Loucy (cell line): ENCODE data around the gene ASMT.

Source experiments
- H2AFZ ChIP-seq: fragments of 200-600 bp; sonication (generic); 2 replicates; pipeline ENCODE4 v1.6.0; 2016; ENCODE audit warnings: antibody characterized with exemption, mild to moderate bottlenecking, low read length, moderate library complexity
- H3F3A ChIP-seq: fragments of 200-600 bp; 2 replicates; pipeline ENCODE4 v1.6.0; 2016; ENCODE audit warnings: antibody characterized with exemption, low read depth, mild to moderate bottlenecking
- H3K27me3 ChIP-seq: fragments of 200-600 bp; sonication (generic); 2 replicates; pipeline ENCODE4 v1.6.1; 2014; ENCODE audit warnings: low read length, mild to moderate bottlenecking; ENCODE audit not compliant: insufficient read depth, poor library complexity, severe bottlenecking
- H3K36me3 ChIP-seq: fragments of 200-600 bp; sonication (generic); 2 replicates; pipeline ENCODE4 v1.6.1; 2016; ENCODE audit warnings: low read length; ENCODE audit not compliant: insufficient read depth
- H3K4me1 ChIP-seq: fragments of 200-600 bp; sonication (generic); 2 replicates; pipeline ENCODE4 v1.5.1; 2014; ENCODE audit warnings: low read length, mild to moderate bottlenecking; ENCODE audit not compliant: insufficient read depth, poor library complexity, severe bottlenecking
- H3K4me2 ChIP-seq: fragments of 200-600 bp; sonication (generic); 2 replicates; pipeline ENCODE4 v1.6.0; 2014; ENCODE audit warnings: antibody characterized with exemption, low read length, low read depth, mild to moderate bottlenecking; ENCODE audit not compliant: poor library complexity, severe bottlenecking
- H3K4me3 ChIP-seq: fragments of 200-600 bp; sonication (generic); 2 replicates; pipeline ENCODE4 v1.5.1; 2014; ENCODE audit warnings: low read length, mild to moderate bottlenecking, mixed read lengths; ENCODE audit not compliant: poor library complexity, severe bottlenecking
- H3K79me2 ChIP-seq: fragments of 200-600 bp; sonication (generic); 2 replicates; pipeline ENCODE4 v1.6.1; 2014; ENCODE audit warnings: low read length; ENCODE audit not compliant: insufficient read depth
- H3K9ac ChIP-seq: fragments of 200-600 bp; sonication (generic); 2 replicates; pipeline ENCODE4 v1.6.0; 2014; ENCODE audit warnings: mild to moderate bottlenecking, low read depth, low read length, moderate library complexity; ENCODE audit not compliant: poor library complexity, severe bottlenecking
- H3K9me2 ChIP-seq: fragments of 200-600 bp; sonication (generic); replicated peaks from 2 replicates; pipeline ENCODE4 v1.6.1; 2016; ENCODE audit warnings: low read depth, low read length, mixed read lengths
- H3K9me3 ChIP-seq: fragments of 200-600 bp; sonication (generic); 2 replicates; pipeline ENCODE4 v1.6.1; 2014; ENCODE audit warnings: mild to moderate bottlenecking, antibody characterized with exemption, low read length, low read depth; ENCODE audit not compliant: insufficient read depth
- H4K20me1 ChIP-seq: fragments of 200-600 bp; sonication (generic); 2 replicates; pipeline ENCODE4 v1.6.0; 2014; ENCODE audit warnings: antibody characterized with exemption, low read length, mild to moderate bottlenecking; ENCODE audit not compliant: insufficient read depth, poor library complexity, severe bottlenecking
- CTCF ChIP-seq: fragments of 200-600 bp; sonication (generic); conservative IDR thresholded peaks from 2 replicates; pipeline ENCODE4 v1.5.1; 2014; ENCODE audit warnings: mild to moderate bottlenecking, antibody characterized with exemption, low read length
- EZH2phosphoT487 ChIP-seq: fragments of 200-600 bp; IDR thresholded peaks from 2 replicates; pipeline ENCODE4 v1.6.1; 2018; ENCODE audit warnings: antibody characterized with exemption, mild to moderate bottlenecking, moderate library complexity, borderline replicate concordance

ASMT gene

DNA sequence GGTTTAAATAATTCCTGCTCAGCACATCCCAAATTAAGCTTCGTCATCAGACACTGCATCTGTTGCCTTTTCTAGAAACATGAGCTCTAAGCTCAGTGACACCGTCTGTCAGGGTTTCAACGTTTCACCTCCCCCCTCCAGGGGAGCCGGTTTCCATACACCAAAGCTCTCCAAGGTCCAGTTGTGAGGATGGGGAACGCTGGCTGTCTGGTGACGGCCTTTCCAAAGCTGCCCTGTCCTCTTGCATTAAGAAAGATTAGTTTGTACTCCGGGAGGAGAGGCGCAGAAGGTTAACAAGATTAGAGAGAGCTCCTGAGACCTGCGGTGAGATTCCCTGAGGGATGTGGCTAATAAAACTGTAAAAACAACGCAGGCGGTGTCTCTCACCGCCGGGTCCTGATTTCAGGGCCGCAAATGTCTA, 43.2 kb downstream of the ASMT start:
- no peak for TF ChIP-seq CTCF
- TF ChIP-seq EZH2phosphoT487: no peak

GRCh38 chrX:1659664-1660461, 45.0 kb downstream of the ASMT start:
- Histone ChIP-seq H4K20me1 (no peaks in the 10 kb centered on the region), H3K79me2 (peaks cover 9% of the 10 kb centered on the region), H3K9me2 (no peaks in the 10 kb centered on the region), H3K4me3 (peak overlapping the region; percentile 49), H3K4me2 (peak overlapping the region; percentile 63), H3K4me1 (peaks cover 10% of the 10 kb centered on the region), H3K36me3 (no peaks in the 10 kb centered on the region), H2AFZ (no peak overlapping the region), H3F3A (no peaks in the 10 kb centered on the region), H3K9ac (no peak overlapping the region), H3K9me3 (no peaks in the 10 kb centered on the region), H3K27me3 (no peaks in the 10 kb centered on the region)
- TF ChIP-seq EZH2phosphoT487 (no peak), CTCF (no peak)

More for the DNA sequence above, 43.2 kb downstream of the ASMT start:
- no peaks in the 10 kb centered on the region for H3K27me3 ChIP-seq
- H3K9me3 ChIP-seq: no peaks in the 10 kb centered on the region
- H4K20me1 ChIP-seq: no peaks in the 10 kb centered on the region
- H3F3A ChIP-seq: no peaks in the 10 kb centered on the region
- peaks cover 9% of the 10 kb centered on the region for H3K79me2 ChIP-seq
- H3K9ac ChIP-seq: peak overlapping the region; percentile 84
- H3K9me2 ChIP-seq: no peaks in the 10 kb centered on the region
- H2AFZ ChIP-seq: no peak overlapping the region; the same call in 1 of the 2 replicates
- H3K4me3 ChIP-seq: peak overlapping the region; percentile 82
- H3K36me3 ChIP-seq: no peaks in the 10 kb centered on the region
- peaks cover 10% of the 10 kb centered on the region for H3K4me1 ChIP-seq
- peak overlapping the region; percentile 94 for H3K4me2 ChIP-seq

DNA sequence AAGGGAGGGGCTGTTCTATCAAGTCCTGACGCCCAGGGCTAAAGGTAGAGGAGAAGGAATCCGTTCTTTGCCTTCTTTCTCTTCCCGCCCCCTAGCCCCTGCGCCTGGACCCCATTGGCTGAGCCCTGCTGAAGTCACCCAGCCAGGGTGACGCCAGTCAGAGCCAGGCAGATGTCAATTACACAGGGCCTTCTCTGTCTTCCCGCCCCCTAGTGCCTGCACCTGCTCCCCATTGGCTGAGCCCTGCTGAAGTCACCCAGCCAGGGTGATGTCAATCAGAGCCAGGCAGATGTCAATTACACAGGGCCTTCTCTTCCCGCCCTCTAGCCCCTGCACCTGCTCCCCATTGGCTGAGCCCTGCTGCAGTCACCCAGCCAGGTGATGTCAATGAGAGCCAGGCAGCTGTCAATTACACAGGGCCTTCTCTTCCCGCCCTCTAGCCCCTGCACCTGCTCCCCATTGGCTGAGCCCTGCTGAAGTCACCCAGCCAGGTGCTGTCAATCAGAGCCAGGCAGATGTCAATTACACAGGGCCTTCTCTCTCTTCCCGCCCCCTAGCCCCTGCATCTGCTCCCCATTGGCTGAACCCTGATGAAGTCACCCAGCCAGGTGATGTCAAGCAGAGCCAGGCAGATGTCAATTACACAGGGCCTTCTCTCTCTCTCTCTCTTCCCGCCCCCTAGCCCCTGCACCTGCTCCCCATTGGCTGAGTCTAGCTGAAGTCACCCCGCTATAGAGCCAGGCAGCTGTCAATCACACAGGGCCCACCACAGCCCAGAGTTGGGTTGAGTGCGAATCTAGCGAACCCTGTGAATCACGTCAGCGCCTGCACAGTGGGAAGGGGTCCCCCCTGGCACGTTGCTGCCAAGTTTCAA, 46.4 kb downstream of the ASMT start:
- H3K9ac ChIP-seq: no peak overlapping the region
- no peaks in the 10 kb centered on the region for H3F3A ChIP-seq
- H3K36me3 ChIP-seq: no peaks in the 10 kb centered on the region
- no peaks in the 10 kb centered on the region for H4K20me1 ChIP-seq
- H3K9me2 ChIP-seq: no peaks in the 10 kb centered on the region
- H3K4me3 ChIP-seq: no peak overlapping the region
- no peaks in the 10 kb centered on the region for H3K27me3 ChIP-seq
- peaks cover 9% of the 10 kb centered on the region for H3K79me2 ChIP-seq
- H3K9me3 ChIP-seq: no peaks in the 10 kb centered on the region
- TF ChIP-seq EZH2phosphoT487: no peak
- no peak for TF ChIP-seq CTCF
- H3K4me2 ChIP-seq: no peak overlapping the region
- peaks cover 10% of the 10 kb centered on the region for H3K4me1 ChIP-seq
- H2AFZ ChIP-seq: no peak overlapping the region
